Choroid plexus epithelial cell (primary cell): Measurements from ENCODE around the gene CTNNA3.

Experiments
- DNase-seq: peaks from one replicate; pipeline ENCODE4 v3.0.0-alpha.2; 2010; ENCODE audit warnings: low read depth
- H3K4me3 ChIP-seq: 2 replicates; pipeline ENCODE4 v1.5.1; 2011; ENCODE audit warnings: low read depth, mild to moderate bottlenecking, control low read depth, low read length, moderate library complexity
- TF ChIP-seq, protein P1 (sequence below): conservative IDR thresholded peaks from 2 replicates; pipeline ENCODE4 v1.5.1; 2011; ENCODE audit warnings: low read depth, mild to moderate bottlenecking, control low read depth, inconsistent platforms, low read length, moderate library complexity

CTNNA3 gene

DNA sequence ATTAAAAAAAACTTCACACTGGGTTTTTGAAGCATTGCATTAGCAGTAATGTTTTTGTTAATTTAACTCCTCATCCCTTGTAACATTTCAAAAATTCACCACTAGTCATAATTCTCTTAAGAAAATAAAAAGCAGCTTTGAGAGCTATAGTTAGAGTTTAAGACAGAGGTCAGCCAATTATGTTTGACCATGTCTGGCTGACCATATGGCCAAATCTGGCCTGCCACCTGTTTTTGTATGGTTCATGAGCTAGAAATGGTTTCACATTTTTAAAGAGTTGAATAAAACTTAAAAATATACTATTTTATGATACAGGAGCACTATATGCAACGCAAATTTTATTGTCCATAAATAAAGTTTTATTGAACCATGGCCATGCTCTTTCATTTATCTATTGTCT, 843.2 kb downstream of the CTNNA3 start:
- no peak for DNase-seq
- H3K4me3 ChIP-seq = no peak overlapping the region
- TF ChIP-seq, protein P1, sequence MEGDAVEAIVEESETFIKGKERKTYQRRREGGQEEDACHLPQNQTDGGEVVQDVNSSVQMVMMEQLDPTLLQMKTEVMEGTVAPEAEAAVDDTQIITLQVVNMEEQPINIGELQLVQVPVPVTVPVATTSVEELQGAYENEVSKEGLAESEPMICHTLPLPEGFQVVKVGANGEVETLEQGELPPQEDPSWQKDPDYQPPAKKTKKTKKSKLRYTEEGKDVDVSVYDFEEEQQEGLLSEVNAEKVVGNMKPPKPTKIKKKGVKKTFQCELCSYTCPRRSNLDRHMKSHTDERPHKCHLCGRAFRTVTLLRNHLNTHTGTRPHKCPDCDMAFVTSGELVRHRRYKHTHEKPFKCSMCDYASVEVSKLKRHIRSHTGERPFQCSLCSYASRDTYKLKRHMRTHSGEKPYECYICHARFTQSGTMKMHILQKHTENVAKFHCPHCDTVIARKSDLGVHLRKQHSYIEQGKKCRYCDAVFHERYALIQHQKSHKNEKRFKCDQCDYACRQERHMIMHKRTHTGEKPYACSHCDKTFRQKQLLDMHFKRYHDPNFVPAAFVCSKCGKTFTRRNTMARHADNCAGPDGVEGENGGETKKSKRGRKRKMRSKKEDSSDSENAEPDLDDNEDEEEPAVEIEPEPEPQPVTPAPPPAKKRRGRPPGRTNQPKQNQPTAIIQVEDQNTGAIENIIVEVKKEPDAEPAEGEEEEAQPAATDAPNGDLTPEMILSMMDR = no peak

DNA sequence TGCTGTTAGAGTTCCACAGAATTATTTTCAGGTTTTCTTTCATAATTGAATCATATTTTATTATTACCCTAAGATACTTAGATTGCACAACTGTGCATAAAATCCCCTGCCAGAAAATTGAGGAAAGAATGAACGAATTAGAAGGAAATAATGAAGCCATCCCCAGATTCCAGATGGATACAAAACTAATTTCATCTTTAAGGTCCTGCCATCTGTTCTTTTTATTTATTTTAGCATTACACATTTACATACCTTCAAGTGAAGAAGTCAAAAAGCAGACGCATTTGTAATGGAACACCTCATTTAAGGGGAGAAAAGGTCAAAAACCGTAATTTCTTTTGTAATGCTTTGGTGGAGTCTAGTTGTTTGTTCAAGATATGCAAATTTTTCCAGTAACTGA, 847.1 kb downstream of the CTNNA3 start:
- DNase-seq = no peak
- TF ChIP-seq, protein P1 = no peak
- no peak overlapping the region for H3K4me3 ChIP-seq

DNA sequence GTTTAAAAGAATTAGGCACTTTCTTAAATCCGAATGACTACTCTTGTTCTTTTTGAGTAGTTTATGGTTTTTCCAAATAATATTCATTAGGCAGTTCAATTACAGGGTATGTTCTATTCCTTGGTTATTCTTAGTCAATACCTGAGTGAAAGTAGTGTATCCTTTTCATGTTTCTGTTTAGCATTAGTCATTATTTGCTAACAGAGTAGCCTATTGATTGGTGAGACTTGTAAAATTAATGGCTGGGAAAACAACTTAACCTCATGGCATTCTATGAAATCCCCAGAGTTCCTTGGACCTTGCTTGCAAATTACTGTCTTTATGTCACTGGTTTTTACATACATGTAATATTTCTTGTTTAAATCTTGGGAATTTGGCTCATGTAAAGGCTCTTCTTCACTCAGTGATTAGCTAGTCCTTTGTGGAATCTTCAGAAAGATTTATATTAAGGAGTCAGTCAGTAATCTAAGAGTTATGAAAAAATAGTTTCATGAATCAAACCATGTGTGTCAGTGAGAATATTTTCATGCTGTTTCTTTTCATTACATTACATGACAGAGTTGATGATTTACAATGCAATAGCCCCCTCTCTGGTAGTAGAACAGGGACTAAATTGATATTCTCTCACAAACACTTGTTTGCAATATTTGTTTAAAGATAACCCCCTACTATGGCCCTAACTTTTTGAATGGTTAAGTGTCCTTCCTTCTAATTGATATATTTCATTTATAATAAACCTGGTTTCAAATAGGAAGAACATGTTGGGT, 851.6 kb downstream of the CTNNA3 start:
- TF ChIP-seq, protein P1 = no peak
- no peak overlapping the region for H3K4me3 ChIP-seq
- DNase-seq = peak; percentile 26

DNA sequence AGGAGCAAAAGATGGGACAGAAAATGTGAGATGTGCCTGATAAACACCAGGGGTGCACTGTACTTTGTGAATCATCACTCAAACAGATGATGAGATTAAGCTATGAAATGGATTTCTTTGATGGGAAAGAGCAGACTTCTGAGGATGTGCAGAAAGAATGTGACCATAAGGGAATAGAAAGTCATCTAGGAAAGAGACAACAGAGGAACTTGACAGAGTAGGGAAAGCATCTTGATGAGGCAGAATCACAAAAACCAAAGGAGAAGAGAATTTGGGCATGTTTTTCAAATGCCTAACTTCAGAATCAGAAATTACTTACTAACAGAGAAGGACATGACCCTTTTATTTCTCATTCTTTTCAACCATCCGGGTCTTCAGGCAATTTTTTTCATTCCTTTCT, 852.6 kb downstream of the CTNNA3 start:
- TF ChIP-seq, protein P1 = no peak
- DNase-seq = no peak
- no peak overlapping the region for H3K4me3 ChIP-seq

DNA sequence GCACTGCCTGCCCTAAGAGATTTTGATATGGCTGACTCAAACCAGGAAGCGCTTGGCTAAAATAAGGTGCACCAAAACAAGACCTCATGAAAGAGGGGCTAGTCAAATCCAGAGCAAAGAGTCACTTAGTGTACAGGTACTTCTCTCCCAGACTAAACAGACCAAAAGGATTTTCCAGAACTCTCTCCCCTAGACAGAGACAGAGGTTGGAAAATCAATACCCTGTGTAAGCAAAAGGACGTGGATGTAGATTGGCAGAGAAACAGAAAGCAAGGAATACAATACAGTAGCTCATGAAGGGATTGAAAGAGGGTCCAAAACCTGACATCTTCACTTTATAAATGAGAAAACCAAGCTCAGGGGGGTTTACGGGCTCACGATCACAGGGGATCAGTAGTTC, 853.1 kb downstream of the CTNNA3 start:
- TF ChIP-seq, protein P1 = no peak
- DNase-seq = no peak

DNA sequence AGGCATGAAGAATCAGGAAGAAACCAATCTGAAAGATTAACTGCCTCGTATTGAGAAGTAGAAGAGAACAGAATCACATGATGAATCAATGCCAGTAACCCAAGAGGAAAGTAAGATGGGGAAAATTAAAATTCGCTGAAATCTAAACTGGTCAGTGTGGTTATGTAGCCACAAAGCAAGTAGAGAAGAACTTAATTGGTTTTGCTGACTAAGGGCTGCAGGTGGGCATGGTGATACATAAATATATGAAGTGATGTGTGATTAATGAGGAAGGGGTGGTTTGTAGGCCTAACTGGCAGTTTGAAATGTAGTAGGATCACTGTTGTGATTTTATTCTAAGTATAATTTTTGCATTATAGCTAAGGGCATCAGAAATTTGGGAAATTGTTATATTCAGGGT, 853.6 kb downstream of the CTNNA3 start:
- TF ChIP-seq, protein P1 = no peak
- H3K4me3 ChIP-seq = no peak overlapping the region
- DNase-seq = no peak

More for the DNA sequence above, 853.1 kb downstream of the CTNNA3 start:
- H3K4me3 ChIP-seq = no peak overlapping the region

DNA sequence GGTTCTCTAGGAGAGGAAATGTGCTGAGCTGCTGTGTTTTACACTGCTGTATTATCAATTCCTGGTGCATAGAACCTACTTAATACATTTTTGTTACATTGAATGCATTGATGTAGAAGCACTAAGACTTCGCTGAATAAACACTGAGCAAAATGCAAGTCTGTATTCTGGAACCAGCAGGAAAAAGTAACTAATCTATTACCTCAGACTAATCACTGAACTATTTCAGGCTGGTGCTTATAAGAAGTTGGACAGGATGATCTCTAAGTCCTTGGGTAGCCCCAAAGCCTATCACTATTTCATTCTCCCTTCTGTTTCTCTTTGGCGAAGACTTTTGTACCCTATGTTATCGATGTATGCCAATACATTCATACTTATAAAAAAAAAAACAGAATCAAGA, 857.3 kb downstream of the CTNNA3 start:
- H3K4me3 ChIP-seq = no peak overlapping the region
- no peak for DNase-seq
- TF ChIP-seq, protein P1 = no peak
